CD14-positive monocyte (primary cell): Measurements from ENCODE around the gene C2CD4A. TPM values are rescaled to one million over a fixed set of nuclear protein-coding genes. Genes with fewer than 3 reads are reported as not detected.

Experiments used
- DNase-seq, 3 donors: peaks; one replicate each; pipeline ENCODE4 v3.0.0-alpha.2; 2011 to 2022
- H2AFZ ChIP-seq: 2 replicates; pipeline ENCODE4 v1.6.0; 2012; ENCODE audit warnings: mild to moderate bottlenecking, low read depth, low read length, inconsistent platforms; ENCODE audit not compliant: insufficient read depth, poor library complexity, severe bottlenecking
- H3K27ac ChIP-seq, 2 donors: 1 replicate in 1 of 2; 2 replicates in 1 of 2; pipeline ENCODE4 v1.5.1; 2012 to 2013; ENCODE audit warnings: low read length in 2 of 2, control low read depth in 1 of 2, inconsistent platforms in 1 of 2, low read depth in 1 of 2, mild to moderate bottlenecking in 1 of 2
- H3K27me3 ChIP-seq, 2 donors: one replicate each; pipeline versions ENCODE4 v1.6.0 to v1.6.1; 2011 to 2013; ENCODE audit warnings: low read length in 2 of 2; ENCODE audit not compliant: control insufficient read depth in 2 of 2, insufficient read depth in 2 of 2
- H3K36me3 ChIP-seq, 2 donors: replicated peaks in 1 of 2; 1 replicate in 1 of 2; 2 replicates in 1 of 2; pipeline versions ENCODE4 v1.5.1 to v1.6.1; 2012 to 2013; ENCODE audit warnings: low read length in 2 of 2, control low read depth in 1 of 2, inconsistent platforms in 1 of 2, mild to moderate bottlenecking in 1 of 2; ENCODE audit not compliant: insufficient read depth in 2 of 2, control insufficient read depth in 1 of 2
- H3K4me1 ChIP-seq, 2 donors: 1 replicate in 1 of 2; 2 replicates in 1 of 2; pipeline versions ENCODE4 v1.5.1 to v1.6.1; 2012 to 2013; ENCODE audit warnings: low read length in 2 of 2, control low read depth in 1 of 2, inconsistent platforms in 1 of 2, mild to moderate bottlenecking in 1 of 2, moderate library complexity in 1 of 2; ENCODE audit not compliant: insufficient read depth in 2 of 2, control insufficient read depth in 1 of 2
- H3K4me2 ChIP-seq: replicated peaks from 2 replicates; pipeline ENCODE3; 2012; ENCODE audit warnings: low read length, moderate library complexity, mild to moderate bottlenecking; ENCODE audit not compliant: poor library complexity, severe bottlenecking; ENCODE audit errors: extremely low read depth
- H3K4me3 ChIP-seq, 3 experiments: fragments of 200-600 bp in 1 of 3; sonication (generic) in 1 of 3; replicated peaks in 1 of 3; 1 replicate in 2 of 3; 2 replicates in 1 of 3; pipeline ENCODE4 v1.5.1; 2011 to 2013; ENCODE audit warnings: low read length in 3 of 3, mild to moderate bottlenecking in 3 of 3, control low read depth in 2 of 3, low read depth in 2 of 3, inconsistent platforms in 1 of 3, moderate library complexity in 1 of 3
- H3K79me2 ChIP-seq: 2 replicates; pipeline ENCODE4 v1.6.0; 2012; ENCODE audit warnings: mild to moderate bottlenecking, control low read depth, inconsistent platforms, low read length, moderate library complexity; ENCODE audit not compliant: insufficient read depth
- H3K9ac ChIP-seq: 2 replicates; pipeline ENCODE4 v1.6.0; 2017; ENCODE audit warnings: low read length, mild to moderate bottlenecking; ENCODE audit not compliant: insufficient read depth, poor library complexity, severe bottlenecking
- H3K9me3 ChIP-seq, 2 donors: replicated peaks in 1 of 2; 1 replicate in 1 of 2; 2 replicates in 1 of 2; pipeline versions ENCODE4 v1.5.1 to v1.6.1; 2012 to 2013; ENCODE audit warnings: low read length in 2 of 2, control low read depth in 1 of 2; ENCODE audit not compliant: control insufficient read depth in 1 of 2, insufficient read depth in 1 of 2
- H4K20me1 ChIP-seq: 2 replicates; pipeline ENCODE4 v1.6.0; 2012; ENCODE audit warnings: mild to moderate bottlenecking, low read length, control low read depth, moderate library complexity; ENCODE audit not compliant: insufficient read depth
- H3K27ac Mint-ChIP-seq, 7 donors: one replicate each; pipeline ENCODE4 v1.8.0; 2020; ENCODE audit warnings: mild to moderate bottlenecking in 7 of 7, mixed read lengths in 7 of 7, moderate library complexity in 6 of 7, inconsistent platforms in 2 of 7
- H3K27me3 Mint-ChIP-seq, 3 donors: one replicate each; pipeline ENCODE4 v1.8.0; 2021 to 2022; ENCODE audit warnings: low read depth in 3 of 3, mild to moderate bottlenecking in 3 of 3, mixed read lengths in 3 of 3, moderate library complexity in 3 of 3, inconsistent platforms in 1 of 3
- H3K36me3 Mint-ChIP-seq, 2 donors: one replicate each; pipeline ENCODE4 v1.8.0; 2020; ENCODE audit warnings: mixed read lengths in 2 of 2, inconsistent platforms in 1 of 2, mild to moderate bottlenecking in 1 of 2
- H3K4me1 Mint-ChIP-seq: one replicate; pipeline ENCODE4 v1.8.0; 2020; ENCODE audit warnings: mild to moderate bottlenecking, mixed read lengths
- H3K4me3 Mint-ChIP-seq, 2 donors: one replicate each; pipeline ENCODE4 v1.8.0; 2020; ENCODE audit warnings: mild to moderate bottlenecking in 2 of 2, mixed read lengths in 2 of 2, moderate library complexity in 1 of 2
- H3K9me3 Mint-ChIP-seq, 7 donors: one replicate each; pipeline ENCODE4 v1.8.0; 2020 to 2022; ENCODE audit warnings: mixed read lengths in 7 of 7, mild to moderate bottlenecking in 6 of 7, moderate library complexity in 6 of 7, inconsistent platforms in 2 of 7
- CTCF ChIP-seq: fragments of 200-600 bp; IDR thresholded peaks from one replicate; pipeline ENCODE4 v1.8.0; 2022; ENCODE audit warnings: antibody characterized with exemption, mild to moderate bottlenecking
- WGBS: methylation state at CpG from one replicate; pipeline ENCODE4 v1.1.5; 2013; ENCODE audit warnings: missing lambda C conversion rate; ENCODE audit not compliant: insufficient coverage; 5-methylcytosine and 5-hydroxymethylcytosine counted together
- intact Hi-C, 2 donors: fragments of 100-400 bp; cut with micrococcal nuclease; formaldehyde crosslinking; loops; one replicate each; pipeline versions ENCODE4 v1.15.0 to v1.15.1; 2023
- polyA plus RNA-seq, 3 donors: library from polyadenylated mRNA; depleted of rRNA in 1 of 3; unstranded in 2 of 3; stranded (reverse) in 1 of 3; fragments of 300-500 nt in 2 of 3; fragments of >200 nt in 1 of 3; fragmentation: Illumina TruSeq in 2 of 3; gene quantifications; 1 replicate in 2 of 3; 2 replicates in 1 of 3; pipeline ENCODE4 v1.2.3, GENCODE V29; 2012 to 2021

C2CD4A gene
- polyA plus RNA-seq, 3 donors = not detected

GRCh38 chr15:62050115-62050514, 16.7 kb upstream of the C2CD4A start:
- Histone ChIP-seq H4K20me1 (peaks cover 80% of the 10 kb centered on the region), H3K4me3 (no peak overlapping the region), H3K27me3 (no peaks in the 10 kb centered on the region), H3K27ac (no peak overlapping the region), H3K79me2 (peaks cover 81% of the 10 kb centered on the region), H3K9ac (no peak overlapping the region), H3K9me3 (no peaks in the 10 kb centered on the region), H3K4me2 (no peak overlapping the region), H3K36me3 (no peaks in the 10 kb centered on the region), H2AFZ (no peak overlapping the region), H3K4me1 (peaks cover 52 to 70% of the 10 kb centered on the region in 2 donors)
- Mint-ChIP-seq H3K27ac (peak overlapping the region in 2 of 7 donors; percentile 5 to 56), H3K4me3 (no peak overlapping the region), H3K27me3 (peaks cover 0 to under 1% (median 0%) of the 10 kb centered on the region in 3 donors), H3K4me1 (peaks cover 67% of the 10 kb centered on the region), H3K9me3 (no peaks in the 10 kb centered on the region), H3K36me3 (peaks cover 2 to 6% of the 10 kb centered on the region in 2 donors)
- no peak for DNase-seq
- WGBS = no CpG with 5 or more reads among the region's 1 CpG
- intact Hi-C loops = no loop called here
- TF ChIP-seq CTCF = no peak

- Mint-ChIP-seq H3K27me3 (peaks cover 0 to 1% (median 0%) of the 10 kb centered on the region in 3 donors), H3K4me1 (peaks cover 66% of the 10 kb centered on the region), H3K36me3 (peaks cover 2 to 4% of the 10 kb centered on the region in 2 donors), H3K9me3 (no peaks in the 10 kb centered on the region), H3K4me3 (no peak overlapping the region), H3K27ac (no peak overlapping the region)
- Histone ChIP-seq H3K36me3 (no peaks in the 10 kb centered on the region), H3K27me3 (no peaks in the 10 kb centered on the region), H3K4me3 (no peak overlapping the region), H3K79me2 (peaks cover 81% of the 10 kb centered on the region), H2AFZ (no peak overlapping the region), H4K20me1 (peaks cover 79% of the 10 kb centered on the region), H3K9me3 (no peaks in the 10 kb centered on the region), H3K4me2 (no peak overlapping the region), H3K9ac (no peak overlapping the region), H3K27ac (peak overlapping the region in 1 of 2 donors; percentile 13), H3K4me1 (peaks cover 57 to 70% of the 10 kb centered on the region in 2 donors)
- 92% methylated on average over 2 of the region's 4 CpGs for WGBS
- TF ChIP-seq CTCF = no peak
- DNase-seq = no peak
- intact Hi-C loops = no loop called here
Observed at GRCh38 chr15:62051166-62051565, 15.6 kb upstream of the C2CD4A start.
